HG03135 (cell line): Measurements from ENCODE around the gene C11orf54.
"Not testable (repeated sequence)": the region's sequence is repeated elsewhere in the genome, so short reads cannot be mapped to it uniquely, and the experiment has no call there.

Source experiments
- ATAC-seq: cut with Tn5 transposase; IDR thresholded peaks from one replicate; pipeline ENCODE4 v1.9.1; 2021; ENCODE audit warnings: mild to moderate bottlenecking, moderate library complexity; ENCODE audit not compliant: unreplicated experiment

Gene C11orf54

GRCh38 chr11:93761910-93762309, 20.4 kb downstream of the C11orf54 start:
- no peak for ATAC-seq

GRCh38 chr11:93765551-93765950, 24.1 kb downstream of the C11orf54 start:
- no peak for ATAC-seq

GRCh38 chr11:93766504-93766903, 25.0 kb downstream of the C11orf54 start:
- ATAC-seq: no peak

GRCh38 chr11:93767018-93767417, 25.5 kb downstream of the C11orf54 start:
- ATAC-seq: no peak

- no peak for ATAC-seq
Measured at GRCh38 chr11:93770160-93770559, 28.7 kb downstream of the C11orf54 start.

- no peak for ATAC-seq
Measured at GRCh38 chr11:93772123-93772522, 30.7 kb downstream of the C11orf54 start.

- ATAC-seq: no peak
Measured at GRCh38 chr11:93773045-93773477, 31.6 kb downstream of the C11orf54 start.

- no peak for ATAC-seq
Measured at GRCh38 chr11:93773601-93774200, 32.2 kb downstream of the C11orf54 start.

GRCh38 chr11:93774560-93774959, 33.1 kb downstream of the C11orf54 start:
- ATAC-seq: not testable (repeated sequence)

- ATAC-seq: no peak
Measured at GRCh38 chr11:93775289-93775688, 33.8 kb downstream of the C11orf54 start.

GRCh38 chr11:93783362-93783761, 41.9 kb downstream of the C11orf54 start:
- ATAC-seq: no peak

GRCh38 chr11:93783765-93784144, 42.3 kb downstream of the C11orf54 start:
- peak; percentile 47 for ATAC-seq

- ATAC-seq: peak; percentile 97
Measured at GRCh38 chr11:93784145-93784934, 42.9 kb downstream of the C11orf54 start, which contains the start of gene MED17. MED17 (plus strand) TSS chr11:93784282; CDS start chr11:93784514, 232 bp downstream.

GRCh38 chr11:93784935-93785360, 43.5 kb downstream of the C11orf54 start:
- peak; percentile 34 for ATAC-seq

- ATAC-seq: no peak
Measured at GRCh38 chr11:93791493-93791892, 50.0 kb downstream of the C11orf54 start.

- no peak for ATAC-seq
Measured at GRCh38 chr11:93796441-93797231, 55.2 kb downstream of the C11orf54 start.

GRCh38 chr11:93801366-93801765, 59.9 kb downstream of the C11orf54 start:
- no peak for ATAC-seq

- ATAC-seq: no peak
Measured at GRCh38 chr11:93804879-93805278, 63.4 kb downstream of the C11orf54 start.

GRCh38 chr11:93807980-93808379, 66.5 kb downstream of the C11orf54 start:
- ATAC-seq: no peak

- no peak for ATAC-seq
Measured at GRCh38 chr11:93813974-93814373, 72.5 kb downstream of the C11orf54 start.
